Thoracic aorta (tissue), 2 donors: ENCODE measurements around the gene KIF1A. TPM values are rescaled to one million over a fixed set of nuclear protein-coding genes. Genes with fewer than 3 reads are reported as not detected.
"Not testable (repeated sequence)": the region's sequence is repeated elsewhere in the genome, so short reads cannot be mapped to it uniquely, and the experiment has no call there.

Source experiments
- ATAC-seq: fragments of 150-250 bp; one replicate; pipeline ENCODE4 v1.8.0; 2017; ENCODE audit warnings: low read depth; ENCODE audit not compliant: insufficient number of reproducible peaks, low FRiP score
- DNase-seq: peaks from one replicate; pipeline ENCODE4 v3.0.0-alpha.2; 2020; ENCODE audit warnings: low spot score
- H3K27ac ChIP-seq, 2 donors: fragments of 200-600 bp; sonication (generic); 1 replicate in 1 of 2; 2 replicates in 1 of 2; pipeline ENCODE4 v1.5.1; 2016; ENCODE audit warnings: mild to moderate bottlenecking in 2 of 2, moderate library complexity in 2 of 2
- H3K27me3 ChIP-seq: fragments of 200-600 bp; sonication (generic); replicated peaks from 2 replicates; pipeline ENCODE4 v1.6.0; 2016; ENCODE audit warnings: mild to moderate bottlenecking; ENCODE audit not compliant: insufficient read depth
- H3K36me3 ChIP-seq: fragments of 200-600 bp; sonication (generic); one replicate; pipeline ENCODE4 v1.5.1; 2016
- H3K4me1 ChIP-seq, 2 donors: fragments of 200-600 bp; sonication (generic); 1 replicate in 1 of 2; 2 replicates in 1 of 2; pipeline versions ENCODE4 v1.5.1 to v1.6.0; 2016; ENCODE audit warnings: low read depth in 2 of 2, mild to moderate bottlenecking in 1 of 2; ENCODE audit not compliant: control insufficient read depth in 1 of 2
- H3K4me3 ChIP-seq: fragments of 200-600 bp; sonication (generic); 2 replicates; pipeline ENCODE4 v1.5.1; 2016; ENCODE audit warnings: mild to moderate bottlenecking
- H3K9me3 ChIP-seq: fragments of 200-600 bp; sonication (generic); 2 replicates; pipeline ENCODE4 v1.5.1; 2016
- total RNA-seq, 2 donors: library from RNA; depleted of rRNA; stranded (reverse); fragments of >200 nt; gene quantifications; one replicate each; pipeline versions ENCODE4 v1.1.0 to v1.2.3, GENCODE V29; 2016
- TF ChIP-seq, protein P1 (sequence below): fragments of 200-600 bp; sonication (generic); IDR thresholded peaks from one replicate; pipeline ENCODE4 v1.5.1; 2019; ENCODE audit warnings: antibody characterized with exemption

The KIF1A gene
- total RNA-seq, 2 donors from 2014 or later, result 0.92 TPM; not detected in 1

DNA sequence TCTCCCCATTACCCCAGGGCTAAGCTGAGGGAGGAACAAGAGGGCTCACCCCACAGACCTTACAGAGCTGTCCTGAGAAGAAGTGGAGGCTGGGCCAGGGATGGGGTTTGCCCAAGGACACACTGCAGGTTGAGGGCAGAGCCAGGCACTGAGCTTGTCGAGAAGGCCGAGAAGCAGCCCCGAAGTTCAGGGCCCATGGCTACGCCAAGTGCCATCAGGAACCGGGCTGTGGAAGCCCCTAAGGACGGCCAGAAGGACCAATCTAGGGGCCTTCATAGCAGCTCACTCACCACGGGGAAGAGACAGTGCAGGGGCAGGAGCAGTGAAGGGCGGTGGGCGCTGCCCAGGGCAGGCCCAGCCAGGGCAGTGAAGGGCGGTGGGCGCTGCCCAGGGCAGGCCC, 30.0 kb upstream of the KIF1A start:
- DNase-seq (no peak), ATAC-seq (no peak)
- H3K36me3 ChIP-seq, result no peaks in the 10 kb centered on the region
- no peak overlapping the region for H3K4me3 ChIP-seq
- no peaks in the 10 kb centered on the region for H3K27me3 ChIP-seq
- no peak overlapping the region for H3K27ac ChIP-seq
- no peaks in the 10 kb centered on the region for H3K4me1 ChIP-seq
- no peaks in the 10 kb centered on the region for H3K9me3 ChIP-seq
- TF ChIP-seq, protein P1, sequence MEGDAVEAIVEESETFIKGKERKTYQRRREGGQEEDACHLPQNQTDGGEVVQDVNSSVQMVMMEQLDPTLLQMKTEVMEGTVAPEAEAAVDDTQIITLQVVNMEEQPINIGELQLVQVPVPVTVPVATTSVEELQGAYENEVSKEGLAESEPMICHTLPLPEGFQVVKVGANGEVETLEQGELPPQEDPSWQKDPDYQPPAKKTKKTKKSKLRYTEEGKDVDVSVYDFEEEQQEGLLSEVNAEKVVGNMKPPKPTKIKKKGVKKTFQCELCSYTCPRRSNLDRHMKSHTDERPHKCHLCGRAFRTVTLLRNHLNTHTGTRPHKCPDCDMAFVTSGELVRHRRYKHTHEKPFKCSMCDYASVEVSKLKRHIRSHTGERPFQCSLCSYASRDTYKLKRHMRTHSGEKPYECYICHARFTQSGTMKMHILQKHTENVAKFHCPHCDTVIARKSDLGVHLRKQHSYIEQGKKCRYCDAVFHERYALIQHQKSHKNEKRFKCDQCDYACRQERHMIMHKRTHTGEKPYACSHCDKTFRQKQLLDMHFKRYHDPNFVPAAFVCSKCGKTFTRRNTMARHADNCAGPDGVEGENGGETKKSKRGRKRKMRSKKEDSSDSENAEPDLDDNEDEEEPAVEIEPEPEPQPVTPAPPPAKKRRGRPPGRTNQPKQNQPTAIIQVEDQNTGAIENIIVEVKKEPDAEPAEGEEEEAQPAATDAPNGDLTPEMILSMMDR, result no peak

DNA sequence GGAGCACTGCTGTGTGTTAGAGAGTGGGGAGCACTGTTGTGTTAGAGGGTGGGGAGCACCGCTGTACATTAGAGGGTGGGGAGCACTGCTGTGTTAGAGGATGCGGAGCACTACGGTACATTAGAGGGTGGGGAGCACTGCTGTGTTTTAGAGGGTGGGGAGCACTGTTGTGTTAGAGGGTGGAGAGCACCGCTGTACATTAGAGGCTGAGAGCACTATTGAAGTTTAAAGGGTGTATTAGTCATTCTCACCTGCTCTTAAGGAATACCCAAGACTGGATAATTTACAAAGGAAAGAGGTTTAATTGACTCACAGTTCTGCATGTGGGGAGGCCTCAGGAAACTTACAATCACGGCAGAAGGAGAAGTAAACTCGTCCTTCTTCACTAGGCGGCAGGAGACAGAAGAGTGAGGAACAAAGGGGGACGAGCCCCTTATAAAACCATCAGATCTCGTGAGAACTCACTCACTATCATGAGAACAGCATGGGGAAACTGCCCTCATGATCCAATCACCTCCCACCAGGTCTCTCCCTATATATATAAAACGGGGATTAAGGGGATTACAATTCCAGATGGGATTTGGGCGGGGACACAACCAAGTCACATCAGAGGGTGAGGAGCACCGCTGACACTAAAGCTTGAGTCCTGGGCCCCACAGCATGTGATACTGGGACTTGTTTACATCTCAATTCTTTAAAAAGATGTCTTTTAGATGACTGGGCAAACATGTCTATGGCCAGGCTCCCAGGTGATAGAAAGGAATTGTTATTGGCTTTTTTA, 29.1 kb upstream of the KIF1A start:
- Histone ChIP-seq H3K27me3 (no peaks in the 10 kb centered on the region), H3K4me3 (no peak overlapping the region), H3K27ac (no peak overlapping the region), H3K36me3 (no peaks in the 10 kb centered on the region), H3K4me1 (no peaks in the 10 kb centered on the region), H3K9me3 (no peaks in the 10 kb centered on the region)
- TF ChIP-seq, protein P1, result no peak
- DNase-seq (no peak), ATAC-seq (no peak)

DNA sequence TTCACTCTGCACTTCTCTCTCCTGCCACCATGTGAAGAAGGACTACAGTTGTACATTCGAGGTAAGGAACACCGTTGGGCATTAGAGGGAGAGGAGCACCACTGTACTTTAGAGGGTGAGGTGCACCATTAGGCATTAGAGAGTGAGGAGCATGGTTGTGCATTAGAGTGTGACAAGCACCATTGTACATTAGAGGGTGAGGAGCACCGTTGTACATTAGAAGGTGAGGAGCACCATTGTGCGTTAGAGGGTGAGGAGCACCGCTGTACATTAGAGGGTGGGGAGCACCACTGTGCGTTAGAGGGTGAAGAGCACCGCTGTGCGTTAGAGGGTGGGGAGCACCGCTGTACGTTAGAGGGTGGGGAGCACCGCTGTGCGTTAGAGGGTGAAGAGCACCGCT, 27.8 kb upstream of the KIF1A start:
- ATAC-seq, result no peak
- H3K36me3 ChIP-seq, result no peaks in the 10 kb centered on the region
- H3K9me3 ChIP-seq, result no peaks in the 10 kb centered on the region
- H3K4me1 ChIP-seq, result no peaks in the 10 kb centered on the region
- no peak overlapping the region for H3K27ac ChIP-seq
- H3K4me3 ChIP-seq, result no peak overlapping the region
- no peaks in the 10 kb centered on the region for H3K27me3 ChIP-seq
- TF ChIP-seq, protein P1, result no peak
- no peak for DNase-seq

DNA sequence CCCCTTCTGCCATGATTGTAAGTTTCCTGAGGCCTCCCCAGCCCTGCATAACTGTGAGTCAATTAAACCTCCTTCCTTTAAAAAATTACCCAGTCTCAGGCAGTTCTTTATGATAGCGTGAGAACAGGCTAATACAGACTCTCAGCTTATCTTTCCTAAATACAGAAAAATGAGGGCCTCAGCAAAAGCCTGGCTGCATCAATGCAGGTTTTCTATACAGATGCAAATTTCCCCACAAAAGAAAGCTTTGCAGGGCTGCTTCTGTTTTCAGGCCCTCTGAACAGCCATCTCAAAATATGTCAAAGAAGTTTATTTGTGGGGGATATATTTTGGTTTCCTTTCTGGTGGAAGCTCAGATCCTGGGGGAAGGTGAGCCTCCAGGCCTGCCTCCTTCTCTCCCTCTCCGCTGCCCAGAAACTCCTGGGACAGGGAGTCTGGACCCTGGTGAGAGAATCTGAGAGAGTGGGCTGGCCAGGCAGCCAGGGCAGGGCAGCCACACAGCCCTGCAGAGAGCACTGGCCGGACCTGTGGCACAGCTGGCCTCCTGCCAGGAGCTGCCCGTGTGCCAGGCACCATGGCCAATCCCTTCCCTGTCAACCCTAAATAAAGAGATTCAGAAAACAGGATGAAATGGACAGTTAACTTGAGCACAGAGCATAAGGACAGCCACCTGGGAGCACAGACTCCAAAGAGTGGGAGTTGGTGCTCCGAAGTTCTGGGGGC, 27.0 kb upstream of the KIF1A start:
- Histone ChIP-seq H3K9me3 (no peaks in the 10 kb centered on the region), H3K4me1 (no peaks in the 10 kb centered on the region), H3K27me3 (no peaks in the 10 kb centered on the region), H3K4me3 (no peak overlapping the region), H3K27ac (no peak overlapping the region), H3K36me3 (no peaks in the 10 kb centered on the region)
- TF ChIP-seq, protein P1, result no peak
- DNase-seq (no peak), ATAC-seq (no peak)

DNA sequence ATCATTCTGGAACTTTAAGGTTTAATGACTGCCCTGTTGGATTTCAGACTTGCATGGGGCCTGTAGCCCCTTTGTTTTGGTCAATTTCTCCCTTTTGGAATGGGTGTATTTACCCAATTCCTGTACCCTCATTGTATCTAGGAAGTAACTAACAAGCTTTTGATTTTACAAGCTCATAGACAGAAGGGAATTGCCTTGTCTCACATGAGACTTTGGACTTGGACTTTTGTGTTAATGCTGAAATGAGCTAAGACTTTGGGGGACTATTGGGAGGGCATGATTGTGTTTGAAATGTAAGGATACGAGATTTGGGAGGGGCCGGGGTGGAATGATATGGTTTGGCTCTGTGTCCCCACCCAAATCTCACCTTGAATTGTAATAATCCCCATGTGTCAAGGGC, 26.3 kb upstream of the KIF1A start:
- not testable (repeated sequence) for H3K36me3 ChIP-seq, H3K4me1 ChIP-seq, DNase-seq, H3K27ac ChIP-seq, H3K27me3 ChIP-seq, H3K4me3 ChIP-seq, ATAC-seq, H3K9me3 ChIP-seq
